GM21737 (cell line): ENCODE measurements around the gene IFT52.

Experiments used
- ATAC-seq: cut with Tn5 transposase; IDR thresholded peaks from one replicate; pipeline ENCODE4 v1.9.1; 2021; ENCODE audit warnings: mild to moderate bottlenecking, moderate library complexity; ENCODE audit not compliant: unreplicated experiment

The IFT52 gene

GRCh38 chr20:43689165-43689564 lies 98.4 kb downstream of the IFT52 start:
- no peak for ATAC-seq

- ATAC-seq, result no peak
These were observed 100.3 kb downstream of the IFT52 start for GRCh38 chr20:43690943-43691598.

- no peak for ATAC-seq
These were observed 101.3 kb downstream of the IFT52 start for GRCh38 chr20:43691928-43692524.

GRCh38 chr20:43694763-43695162 lies 104.0 kb downstream of the IFT52 start:
- ATAC-seq, result no peak

GRCh38 chr20:43695571-43695970 lies 104.8 kb downstream of the IFT52 start:
- no peak for ATAC-seq
